Mesothelial cell of epicardium (in vitro differentiated cells): ENCODE measurements around the gene CDK17. TPM values are rescaled to one million over a fixed set of nuclear protein-coding genes. Genes with fewer than 3 reads are reported as not detected.
A peak's percentile ranks its signal among the peaks of the same experiment; 100 is the strongest.
"Not testable (repeated sequence)": the region's sequence is repeated elsewhere in the genome, so short reads cannot be mapped to it uniquely, and the experiment has no call there.

Experiments used
- DNase-seq, 2 experiments: peaks; one replicate each; pipeline ENCODE4 v3.0.0; 2021; ENCODE audit warnings: low spot score in 2 of 2; ENCODE audit not compliant: unreplicated experiment in 2 of 2
- H3K27ac Mint-ChIP-seq: 2 replicates; pipeline ENCODE4 v1.8.0; 2021; ENCODE audit warnings: mixed read lengths
- H3K27me3 Mint-ChIP-seq: 2 replicates; pipeline ENCODE4 v1.8.0; 2021; ENCODE audit warnings: low read depth, mixed read lengths
- H3K36me3 Mint-ChIP-seq: 2 replicates; pipeline ENCODE4 v1.8.0; 2021; ENCODE audit warnings: mixed read lengths
- H3K4me1 Mint-ChIP-seq: 2 replicates; pipeline ENCODE4 v1.8.0; 2021; ENCODE audit warnings: mixed read lengths
- H3K4me3 Mint-ChIP-seq: 2 replicates; pipeline ENCODE4 v1.8.0; 2021; ENCODE audit warnings: mild to moderate bottlenecking, moderate library complexity, mixed read lengths
- H3K9me3 Mint-ChIP-seq: 2 replicates; pipeline ENCODE4 v1.8.0; 2021; ENCODE audit warnings: mixed read lengths
- CTCF ChIP-seq: fragments of 200-600 bp; sonication (generic); IDR thresholded peaks from one replicate; pipeline ENCODE4 v1.5.0; 2021; ENCODE audit warnings: antibody characterized with exemption; ENCODE audit not compliant: unreplicated experiment
- total RNA-seq: library from RNA; stranded (reverse); gene quantifications from 3 replicates; pipeline ENCODE4 v1.2.1, GENCODE V29; 2021

CDK17 gene
- total RNA-seq, 1 donor from 2014 or later = 40.5 TPM

DNA sequence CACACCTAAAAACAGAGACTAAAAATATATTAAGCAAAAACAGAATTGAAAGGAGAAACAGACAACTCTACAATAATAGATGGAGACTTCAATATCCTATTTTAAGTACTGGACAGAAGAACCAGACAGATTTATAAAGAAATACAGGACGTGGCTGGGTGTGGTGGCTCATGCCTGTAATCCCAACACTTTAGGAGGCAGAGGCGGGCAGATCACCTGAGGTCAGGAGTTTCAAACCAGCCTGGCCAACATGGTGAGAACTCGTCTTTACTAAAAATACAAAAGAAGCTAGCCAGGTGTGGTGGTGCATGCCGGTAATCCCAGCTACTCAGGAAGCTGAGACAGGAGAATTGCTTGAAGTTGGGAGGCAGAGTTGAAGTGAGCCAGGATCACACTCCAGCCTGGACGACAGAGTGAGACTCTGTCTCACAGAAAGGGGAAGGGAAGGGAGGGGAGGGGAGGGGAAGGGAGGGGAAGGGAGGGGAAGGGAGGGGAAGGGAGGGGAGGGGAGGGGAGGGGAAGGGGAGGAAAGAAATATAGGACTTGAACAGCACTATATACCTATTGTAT, 53.0 kb downstream of the CDK17 start:
- Mint-ChIP-seq H3K4me1 (peaks cover 5% of the 10 kb centered on the region), H3K36me3 (peaks cover 38% of the 10 kb centered on the region), H3K4me3 (no peak overlapping the region), H3K9me3 (peaks cover 44% of the 10 kb centered on the region), H3K27ac (no peak overlapping the region), H3K27me3 (no peaks in the 10 kb centered on the region)
- no peak for DNase-seq
- TF ChIP-seq CTCF = no peak

DNA sequence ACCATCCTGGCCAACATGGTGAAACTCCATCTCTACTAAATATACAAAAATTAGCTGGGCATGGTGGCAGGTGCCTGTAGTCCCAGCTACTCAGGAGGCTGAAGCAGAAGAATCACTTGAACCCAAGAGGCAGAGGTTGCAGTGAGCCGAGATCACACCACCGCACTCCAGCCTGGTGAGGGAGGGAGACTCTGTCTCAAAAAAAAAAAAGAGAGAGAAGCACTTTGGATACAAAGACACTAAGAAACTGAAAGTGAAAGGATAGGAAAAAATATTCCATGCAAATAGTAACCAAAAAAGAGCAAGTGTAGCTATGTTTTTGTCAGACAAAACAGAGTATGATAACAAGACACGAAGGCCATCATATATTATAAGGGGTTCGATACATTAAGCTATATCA, 53.5 kb downstream of the CDK17 start:
- H3K27ac Mint-ChIP-seq, DNase-seq, H3K4me1 Mint-ChIP-seq, H3K27me3 Mint-ChIP-seq, H3K4me3 Mint-ChIP-seq: not testable (repeated sequence)
- peaks cover 38% of the 10 kb centered on the region for H3K36me3 Mint-ChIP-seq
- H3K9me3 Mint-ChIP-seq = peaks cover 44% of the 10 kb centered on the region

DNA sequence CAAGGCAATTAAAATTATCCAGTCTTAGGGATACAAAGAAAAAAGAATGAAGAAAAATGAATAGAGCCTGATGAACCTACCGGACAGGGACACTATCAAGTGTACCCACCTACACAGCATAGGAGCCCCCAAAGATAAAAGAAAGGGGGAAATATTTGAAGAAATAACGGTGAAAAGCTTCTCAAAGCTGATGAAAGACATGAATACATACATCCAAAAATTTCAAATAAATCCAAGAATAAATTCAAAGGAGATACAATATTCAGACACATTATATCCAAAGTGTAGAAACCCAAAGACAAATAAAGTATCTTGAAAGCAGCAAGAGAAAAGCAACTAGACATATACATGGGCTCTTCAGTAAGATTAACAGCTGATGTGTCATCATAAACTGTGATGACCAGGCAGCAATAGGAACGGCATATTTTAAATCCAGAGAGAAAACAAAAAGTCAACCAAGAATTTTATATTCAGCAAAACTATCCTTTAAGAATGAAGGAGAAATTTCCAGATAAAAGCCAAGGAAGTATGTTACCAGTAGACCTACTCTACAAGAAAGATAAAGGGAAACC, 56.0 kb downstream of the CDK17 start:
- no peaks in the 10 kb centered on the region for H3K27me3 Mint-ChIP-seq
- peaks cover 39% of the 10 kb centered on the region for H3K9me3 Mint-ChIP-seq
- TF ChIP-seq CTCF = no peak
- no peak overlapping the region for H3K4me3 Mint-ChIP-seq
- H3K27ac Mint-ChIP-seq = no peak overlapping the region
- H3K4me1 Mint-ChIP-seq = no peaks in the 10 kb centered on the region
- peaks cover 38% of the 10 kb centered on the region for H3K36me3 Mint-ChIP-seq
- no peak for DNase-seq

DNA sequence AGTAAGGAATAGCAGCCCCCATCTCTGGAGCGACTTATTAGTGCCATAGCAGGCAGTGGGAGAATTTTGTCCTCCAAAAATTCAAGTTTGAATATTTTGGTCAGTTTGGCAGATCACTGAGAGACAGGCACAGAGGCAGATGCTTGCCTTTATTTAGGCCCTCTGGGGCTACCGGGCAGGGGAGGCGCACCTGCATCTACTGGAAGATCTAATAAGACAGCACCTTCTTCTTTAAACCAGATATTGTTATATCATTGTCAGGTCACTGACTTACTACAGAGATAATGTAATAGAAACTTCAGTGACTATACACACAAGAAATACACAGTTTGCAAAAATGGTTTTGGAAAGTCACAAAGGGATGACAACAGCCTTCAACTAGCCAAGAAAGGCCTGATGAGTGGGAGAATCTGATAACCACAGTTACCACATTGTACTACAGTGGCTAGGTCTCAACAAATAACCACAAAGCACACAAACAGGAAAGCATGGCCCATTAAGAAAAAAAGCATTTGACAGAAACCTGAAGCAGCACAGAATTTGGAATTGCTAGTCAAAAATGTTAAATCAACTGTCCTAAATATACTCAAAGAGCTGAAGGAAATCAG, 56.8 kb downstream of the CDK17 start:
- Mint-ChIP-seq H3K4me1 (no peaks in the 10 kb centered on the region), H3K27me3 (no peaks in the 10 kb centered on the region), H3K9me3 (peaks cover 35% of the 10 kb centered on the region), H3K4me3 (no peak overlapping the region), H3K36me3 (peaks cover 38% of the 10 kb centered on the region), H3K27ac (no peak overlapping the region)
- DNase-seq = no peak
- no peak for TF ChIP-seq CTCF

DNA sequence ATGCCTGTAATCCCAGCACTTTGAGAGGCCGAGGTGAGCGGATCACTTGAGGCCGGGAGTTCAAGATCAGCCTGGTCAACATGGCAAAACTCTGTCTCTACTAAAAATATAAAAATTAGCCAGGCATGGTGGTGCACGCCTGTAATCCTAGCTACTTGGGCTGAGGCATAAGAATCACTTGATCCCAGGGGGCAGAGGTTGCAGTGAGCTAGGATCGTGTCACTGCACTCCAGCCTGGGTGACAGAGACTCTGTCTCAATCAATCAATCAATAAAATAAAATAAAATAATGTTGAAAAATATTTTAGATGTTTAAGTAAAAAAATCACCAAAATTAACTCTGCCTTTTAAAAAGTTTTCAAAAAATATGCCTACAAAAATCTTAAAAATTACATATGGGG, 60.6 kb downstream of the CDK17 start:
- H3K27me3 Mint-ChIP-seq, H3K4me1 Mint-ChIP-seq, H3K4me3 Mint-ChIP-seq, H3K27ac Mint-ChIP-seq, DNase-seq: not testable (repeated sequence)
- H3K9me3 Mint-ChIP-seq = peaks cover 36% of the 10 kb centered on the region
- peaks cover 39% of the 10 kb centered on the region for H3K36me3 Mint-ChIP-seq

- Mint-ChIP-seq H3K4me3 (no peak overlapping the region), H3K4me1 (no peaks in the 10 kb centered on the region), H3K36me3 (peaks cover 33% of the 10 kb centered on the region), H3K27me3 (no peaks in the 10 kb centered on the region), H3K27ac (peak overlapping the region; percentile 2), H3K9me3 (peaks cover 30% of the 10 kb centered on the region)
- no peak for DNase-seq
- no peak for TF ChIP-seq CTCF
Observed at GRCh38 chr12:96338852-96339471, 61.3 kb downstream of the CDK17 start.
